OCI-LY7 (cell line): ENCODE measurements around the gene C5AR2.

ENCODE experiments used
- CTCF ChIP-seq: fragments of 200-600 bp; sonication (generic); conservative IDR thresholded peaks from 2 replicates; pipeline ENCODE4 v1.5.1; 2014; ENCODE audit warnings: mild to moderate bottlenecking, antibody characterized with exemption, low read length, moderate library complexity, mixed read lengths
- EZH2phosphoT487 ChIP-seq: fragments of 200-600 bp; sonication (generic); IDR thresholded peaks from 2 replicates; pipeline ENCODE4 v1.6.1; 2018; ENCODE audit warnings: low read depth, borderline replicate concordance, mild to moderate bottlenecking, mixed run types, antibody characterized with exemption, low read length, moderate library complexity, mixed read lengths

GRCh38 chr19:47305309-47305751 lies 26.6 kb upstream of the C5AR2 start:
- TF ChIP-seq CTCF, result peak; percentile 99
- no peak for TF ChIP-seq EZH2phosphoT487
